GM21367 (cell line): ENCODE data around the gene MAX.

Source experiments
- ATAC-seq: cut with Tn5 transposase; IDR thresholded peaks from one replicate; pipeline ENCODE4 v1.9.1; 2021; ENCODE audit not compliant: unreplicated experiment

The MAX gene

DNA sequence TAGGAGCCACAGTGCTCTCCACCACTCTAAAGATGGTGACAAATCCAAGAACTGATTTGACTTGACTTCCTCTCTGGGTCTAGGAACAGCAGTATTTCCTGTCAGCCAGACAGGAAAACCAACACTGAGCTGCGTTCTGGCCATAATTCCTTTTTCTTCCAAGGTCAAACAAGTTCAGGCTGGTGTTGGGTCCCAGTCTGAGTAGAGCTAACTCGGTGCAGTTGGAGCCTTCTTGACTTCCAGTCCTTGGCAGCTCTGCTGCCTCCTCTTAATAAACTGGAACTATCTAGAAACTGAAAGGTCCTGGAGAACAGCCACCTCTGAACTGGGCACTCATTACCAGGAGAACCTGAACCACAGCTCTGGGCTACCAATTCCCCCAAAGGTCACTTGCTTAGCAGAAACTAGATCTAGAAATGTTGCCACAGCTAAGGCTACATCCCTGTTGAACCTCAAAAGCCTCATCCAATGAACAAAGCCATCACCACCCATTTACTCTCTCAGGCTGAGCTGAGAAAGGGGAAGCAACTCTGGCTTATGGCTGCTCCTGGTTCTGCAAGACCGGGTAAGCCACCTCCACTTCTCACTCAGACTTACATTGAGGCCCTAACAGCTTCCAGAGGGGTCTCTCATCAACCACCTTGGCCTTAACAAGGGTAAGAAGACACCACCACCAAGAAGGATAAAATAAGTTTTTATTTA, 27.7 kb downstream of the MAX start:
- no peak for ATAC-seq

DNA sequence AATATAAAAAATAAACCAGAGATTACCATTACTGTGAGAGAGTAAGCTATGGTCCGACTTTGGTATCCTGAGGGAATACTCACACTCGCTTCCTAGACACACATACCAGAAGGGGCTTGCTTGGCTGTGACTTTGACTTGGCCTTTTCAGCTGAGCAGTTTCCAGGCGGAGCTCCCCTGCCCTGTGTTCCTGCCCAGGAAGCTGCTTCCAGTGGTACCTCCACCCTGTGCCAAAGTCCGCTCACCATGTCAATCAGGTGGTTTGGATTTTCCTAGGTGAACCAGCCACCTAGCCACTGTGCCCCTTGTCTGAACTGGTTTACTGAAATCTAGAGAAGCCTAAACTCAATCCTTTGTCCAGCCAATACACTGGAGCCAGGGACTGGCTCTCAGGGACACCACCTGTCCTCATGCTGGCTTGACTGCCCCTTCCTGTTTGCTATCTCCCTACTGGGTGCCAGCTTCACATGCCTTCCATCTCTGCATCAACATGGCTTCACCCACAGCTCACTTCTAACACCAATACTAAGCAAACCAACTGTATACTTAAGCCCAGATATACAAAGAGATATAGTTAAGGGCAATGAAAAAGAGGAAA, 28.6 kb downstream of the MAX start:
- no peak for ATAC-seq

DNA sequence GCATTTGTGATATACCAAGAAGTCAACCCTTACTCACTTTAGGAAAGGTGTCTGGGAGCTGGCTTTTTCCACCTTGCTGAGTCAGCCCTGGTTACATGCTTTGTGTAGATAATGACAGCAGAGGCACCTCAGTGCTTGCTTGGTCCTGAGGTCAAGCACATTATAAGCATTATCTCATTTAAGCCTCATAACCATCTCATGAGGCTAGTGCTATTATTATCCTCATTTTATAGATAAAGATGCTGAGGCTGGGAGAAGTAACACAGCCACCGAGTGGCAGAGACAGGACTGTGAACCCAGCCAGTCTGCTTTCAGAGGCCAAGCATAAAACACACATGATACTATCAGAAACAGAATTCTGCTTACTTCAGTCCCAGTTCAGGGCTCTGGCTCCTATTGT, 29.4 kb downstream of the MAX start:
- no peak for ATAC-seq

DNA sequence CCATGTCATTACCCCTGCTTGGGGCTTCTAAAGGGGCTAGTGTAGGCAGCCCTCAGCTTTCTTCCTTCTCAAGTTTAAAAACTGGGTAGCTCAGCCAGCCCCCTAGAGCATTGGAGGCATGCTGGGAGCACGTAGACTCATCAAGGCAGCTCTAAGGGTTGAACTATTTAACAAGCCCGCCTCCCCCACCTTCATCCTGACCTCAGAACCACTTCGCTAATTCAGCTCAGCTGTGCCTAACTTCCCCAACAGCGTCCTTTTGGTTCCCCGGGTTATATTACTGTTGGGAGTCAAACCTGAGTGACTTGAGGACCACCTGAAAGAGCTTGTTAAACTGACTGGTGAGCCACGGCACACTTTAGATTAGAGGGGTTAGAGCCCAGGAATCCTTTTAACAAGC, 30.1 kb downstream of the MAX start:
- ATAC-seq, result no peak

DNA sequence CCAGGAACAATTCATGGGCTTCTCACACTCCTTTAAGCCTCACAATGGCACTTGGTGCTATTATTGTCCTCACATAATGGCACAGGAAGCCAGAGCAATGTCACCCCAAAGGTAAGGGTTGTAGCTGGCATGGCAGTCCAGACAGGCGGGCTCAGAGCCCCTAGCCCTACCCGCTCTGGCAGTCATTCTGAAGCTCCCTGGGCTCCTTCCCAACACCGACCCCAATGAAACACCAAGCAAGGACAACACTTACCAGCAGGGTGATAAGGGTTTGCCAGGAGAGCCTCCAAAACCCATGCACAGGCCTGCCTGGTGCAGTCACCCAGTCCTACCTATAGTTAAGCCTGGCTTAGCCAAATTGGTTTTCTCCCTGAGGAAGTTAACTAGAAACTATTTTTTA, 30.8 kb downstream of the MAX start:
- no peak for ATAC-seq

DNA sequence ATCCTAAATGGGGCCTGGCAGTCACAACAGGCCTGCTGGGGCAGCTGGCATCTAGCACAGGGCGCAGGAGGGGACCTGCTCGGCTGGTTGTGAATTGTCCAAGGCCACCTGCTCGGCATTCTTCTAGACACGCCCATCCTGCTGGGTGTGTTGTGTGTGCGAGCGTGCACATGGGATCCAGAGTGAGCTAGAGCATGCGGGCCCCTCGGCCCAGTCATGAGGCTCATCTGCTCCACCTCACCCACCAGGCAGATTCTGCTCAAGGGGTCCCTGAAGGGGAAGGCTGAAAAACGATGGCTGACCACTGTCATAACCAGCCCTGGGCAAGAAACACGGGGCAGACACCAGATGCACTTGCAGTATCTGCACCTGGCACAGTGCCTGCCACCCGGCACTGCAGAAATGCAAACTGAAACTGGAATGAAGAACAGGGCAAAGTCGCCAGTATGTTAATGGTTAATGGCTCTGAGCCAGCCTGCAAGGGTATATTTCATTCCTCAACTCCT, 31.8 kb downstream of the MAX start:
- ATAC-seq, result no peak

DNA sequence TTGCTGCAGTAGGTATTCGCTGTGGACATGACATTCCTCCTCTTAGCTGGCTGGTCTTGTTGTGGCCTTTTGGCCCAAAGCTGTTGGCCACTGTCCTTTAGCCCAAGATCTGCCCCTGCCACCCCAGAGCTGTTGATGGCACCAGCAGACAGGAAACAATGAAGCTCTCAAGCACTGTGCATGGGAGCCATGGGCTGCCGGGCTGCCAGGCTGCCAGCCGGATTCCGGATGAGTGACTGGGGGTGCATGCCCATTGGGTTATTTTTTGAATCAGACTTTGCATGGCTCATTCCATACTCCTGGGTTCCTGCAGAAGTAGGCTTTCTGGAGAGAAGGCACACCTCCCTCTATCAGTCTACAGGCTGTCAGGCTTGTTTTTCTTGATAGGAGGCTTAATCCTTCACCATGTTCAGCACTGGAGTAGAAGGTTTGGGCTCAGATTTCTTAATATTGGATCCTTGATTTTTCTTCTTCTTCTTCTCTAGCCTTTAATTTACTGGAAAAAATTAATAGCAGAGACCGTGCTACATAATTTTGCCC, 32.4 kb downstream of the MAX start:
- no peak for ATAC-seq

DNA sequence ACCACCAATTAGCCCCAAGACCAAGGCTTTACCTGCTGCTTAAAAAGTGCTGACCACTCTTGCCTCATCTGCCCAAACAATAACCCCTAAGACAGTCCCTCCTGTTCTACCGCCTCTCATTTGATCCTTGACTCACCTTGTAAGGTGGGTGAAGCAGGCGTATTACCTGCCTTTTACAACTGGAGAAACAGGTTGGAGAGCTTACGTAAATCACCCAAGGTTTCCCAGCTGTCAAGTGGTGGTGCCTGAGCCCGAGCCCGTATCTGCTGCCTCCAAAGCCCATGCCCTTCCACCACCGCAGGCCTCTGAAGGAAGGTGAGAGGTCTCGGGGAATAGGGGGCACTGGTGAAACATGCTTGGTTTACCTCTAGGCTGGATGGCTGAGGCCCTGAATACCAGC, 36.6 kb downstream of the MAX start:
- ATAC-seq, result no peak

DNA sequence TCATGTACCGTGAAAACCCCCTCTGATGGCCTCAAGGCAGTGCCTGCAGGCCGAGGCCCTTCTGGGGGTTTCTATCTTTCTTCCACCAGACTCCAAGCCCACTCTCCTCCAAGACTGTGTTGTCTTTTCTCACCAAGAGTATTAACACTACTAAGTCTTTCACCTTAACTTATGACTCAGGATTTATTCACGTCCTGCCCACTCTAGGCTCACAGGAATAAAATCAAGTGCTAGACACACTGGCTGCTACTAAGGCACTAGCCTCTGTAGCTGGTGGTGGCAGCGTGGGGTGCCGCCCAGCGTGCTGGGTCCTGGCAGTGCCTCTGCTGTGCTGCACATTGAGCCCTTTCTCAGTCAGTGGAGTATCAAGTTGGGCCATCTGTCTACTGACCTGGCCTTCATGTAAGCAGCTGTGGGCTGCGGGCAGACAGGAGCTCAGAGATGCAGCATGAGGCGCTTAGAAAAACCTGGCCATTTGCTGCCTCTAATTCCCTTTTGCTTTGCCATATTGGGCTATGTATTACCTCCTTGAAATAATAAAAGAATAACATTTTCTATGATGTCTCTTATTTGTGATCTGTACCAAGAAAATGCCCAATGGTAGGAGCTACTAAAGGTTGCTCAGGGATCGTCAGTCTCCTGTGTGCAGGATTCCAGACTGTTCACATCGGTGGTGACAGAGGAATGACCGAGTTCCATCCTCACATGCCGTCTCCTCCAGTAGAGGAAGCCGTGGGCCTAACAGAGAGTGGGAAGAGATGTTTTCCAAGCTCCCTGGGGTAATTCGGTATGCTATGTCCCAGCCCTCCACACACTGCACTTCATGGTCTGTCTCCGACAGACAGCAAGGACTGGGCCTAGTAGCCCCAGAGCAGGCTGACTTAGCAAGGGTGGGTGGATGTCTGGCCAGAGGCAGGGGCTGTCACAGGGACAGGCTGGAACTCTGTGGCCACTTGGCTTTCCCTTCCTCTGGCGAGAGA, 39.9 kb downstream of the MAX start:
- no peak for ATAC-seq

DNA sequence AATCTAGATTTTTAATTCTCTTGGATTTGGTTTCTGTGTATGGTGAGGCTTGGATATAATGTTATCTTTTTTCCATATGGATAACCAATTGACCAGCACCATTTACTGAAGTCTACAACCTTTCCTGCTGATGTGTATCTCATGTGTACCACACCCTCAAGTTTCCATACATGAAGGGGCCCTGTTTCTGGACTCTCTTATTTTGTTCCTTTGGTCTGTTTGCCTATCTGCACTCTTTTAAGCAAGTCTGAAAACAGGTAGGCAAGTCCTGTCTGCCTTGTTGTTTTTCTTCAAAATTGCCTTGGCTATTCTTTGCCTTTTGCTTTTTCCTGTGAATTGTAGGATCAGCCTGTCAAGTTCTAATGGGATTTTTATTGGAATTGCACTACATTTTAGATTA, 44.6 kb downstream of the MAX start:
- ATAC-seq, result no peak

DNA sequence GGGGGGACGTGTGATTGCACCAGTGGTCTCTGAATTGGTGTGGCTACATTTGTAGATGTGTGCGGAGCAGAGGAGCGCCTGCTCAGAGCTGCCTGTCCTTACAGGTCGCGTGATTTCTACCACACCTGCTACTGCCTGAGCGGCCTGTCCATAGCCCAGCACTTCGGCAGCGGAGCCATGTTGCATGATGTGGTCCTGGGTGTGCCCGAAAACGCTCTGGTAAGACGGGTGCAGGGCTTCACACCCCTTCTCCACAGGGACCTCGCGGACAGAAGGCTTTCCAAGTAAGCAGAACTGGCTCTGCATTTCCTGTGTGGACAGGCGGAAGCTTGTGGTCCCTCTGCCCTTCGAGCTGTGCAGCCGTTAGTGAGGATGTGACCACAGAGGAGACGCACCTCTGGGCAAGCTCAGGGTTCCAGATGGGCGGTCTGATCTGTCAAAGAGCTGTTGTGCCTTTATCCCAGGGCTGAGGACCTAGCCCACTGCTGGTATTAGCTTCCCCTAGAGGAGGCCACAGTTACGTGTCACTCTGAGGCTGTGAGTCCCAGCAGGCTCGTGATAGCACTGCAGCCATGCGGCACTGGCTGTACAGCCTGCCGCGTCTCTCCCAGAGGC, 47.7 kb downstream of the MAX start:
- ATAC-seq, result no peak

DNA sequence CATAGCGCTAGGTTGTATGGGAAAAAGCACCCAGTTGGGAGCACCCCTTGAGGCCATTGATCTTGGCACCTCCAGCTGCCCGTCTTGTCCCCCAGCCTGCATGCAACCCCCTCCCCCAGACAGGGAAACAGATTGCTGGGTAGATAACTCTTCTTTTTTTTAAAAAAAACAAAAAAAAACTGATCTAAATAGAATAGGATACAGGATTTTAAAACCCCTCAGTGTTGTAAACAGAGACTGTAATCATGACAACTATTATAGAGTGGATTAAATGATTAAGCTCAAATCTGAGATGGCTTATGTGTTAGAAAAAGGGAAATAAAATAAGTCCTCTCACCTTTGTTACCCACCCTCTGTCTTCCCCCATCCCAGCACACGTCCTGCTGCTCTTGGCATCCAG, 48.9 kb downstream of the MAX start:
- no peak for ATAC-seq

DNA sequence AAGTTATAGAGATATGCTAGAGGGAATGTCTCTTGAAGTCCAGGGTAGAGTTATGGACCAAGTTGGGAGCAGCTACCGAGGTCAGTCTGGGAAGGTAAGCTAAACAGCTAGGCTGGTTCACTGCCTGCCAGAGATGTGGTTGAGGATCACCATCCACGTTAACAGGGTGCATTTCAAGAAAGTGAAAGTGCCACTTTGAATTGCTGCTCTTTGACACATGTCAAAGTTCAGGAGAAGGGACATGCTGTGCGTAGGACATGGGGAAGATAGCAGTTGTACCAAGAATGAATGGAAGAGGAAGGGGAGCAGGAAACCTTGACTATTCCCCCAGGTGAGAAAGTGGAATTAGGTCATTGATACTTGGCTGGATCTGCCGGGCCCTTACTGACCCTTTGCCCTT, 49.5 kb downstream of the MAX start:
- ATAC-seq, result no peak

DNA sequence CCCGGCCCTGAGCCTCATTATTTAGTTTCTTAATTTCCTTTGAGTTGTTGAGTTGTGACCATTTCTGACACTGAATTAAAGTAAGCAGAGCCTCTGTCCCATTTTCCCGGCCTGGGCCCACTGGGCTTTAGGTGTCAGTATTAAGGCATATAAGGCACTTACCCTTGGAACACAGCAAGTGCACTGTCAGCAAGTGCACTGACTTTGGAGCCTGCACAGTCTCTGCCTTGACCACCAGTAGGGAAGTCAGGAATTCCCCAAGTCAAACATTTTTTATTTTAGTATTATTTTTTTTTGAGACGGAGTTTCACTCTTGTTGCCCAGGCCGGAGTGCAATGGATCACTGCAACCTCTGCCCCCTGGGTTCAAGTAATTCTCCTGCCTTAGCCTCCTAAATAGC, 56.6 kb downstream of the MAX start:
- ATAC-seq, result no peak

DNA sequence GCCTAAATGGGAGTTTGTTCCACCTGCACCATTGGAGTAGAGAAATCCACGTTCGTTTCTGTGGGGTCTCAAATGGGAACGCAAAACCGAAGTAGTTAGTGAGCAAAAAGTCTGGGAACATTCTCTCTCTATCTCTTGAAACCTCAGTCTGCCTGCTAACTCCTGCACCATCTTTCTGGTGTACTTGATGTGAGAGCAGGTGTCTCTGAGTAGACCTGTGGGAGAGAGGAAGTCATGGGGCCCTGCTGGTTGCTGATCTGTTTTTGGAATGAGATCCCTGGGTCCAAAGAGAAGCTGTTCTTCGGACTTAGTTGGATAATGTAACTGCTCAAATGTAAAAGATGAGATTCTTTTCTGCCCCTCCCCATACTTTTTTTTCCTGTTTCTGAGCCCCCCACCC, 57.3 kb downstream of the MAX start:
- no peak for ATAC-seq

DNA sequence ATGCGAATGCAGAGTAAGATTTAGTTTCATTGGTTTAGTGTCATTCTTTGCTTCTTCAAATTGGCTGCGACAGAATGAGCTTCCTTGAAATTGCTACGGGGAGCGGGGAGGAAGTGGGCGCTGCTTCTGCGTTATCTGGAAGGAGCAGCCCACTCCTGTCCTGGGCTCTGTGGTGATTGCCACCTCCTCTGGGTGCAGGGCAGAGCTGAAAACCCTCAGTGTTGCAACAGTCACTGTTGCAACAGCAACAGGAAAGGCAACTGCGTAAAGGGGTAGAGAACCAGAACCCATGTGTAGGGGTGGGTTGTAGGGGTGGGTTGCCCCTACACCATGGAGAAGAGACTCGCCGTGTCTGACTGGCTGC, 57.7 kb downstream of the MAX start:
- no peak for ATAC-seq

DNA sequence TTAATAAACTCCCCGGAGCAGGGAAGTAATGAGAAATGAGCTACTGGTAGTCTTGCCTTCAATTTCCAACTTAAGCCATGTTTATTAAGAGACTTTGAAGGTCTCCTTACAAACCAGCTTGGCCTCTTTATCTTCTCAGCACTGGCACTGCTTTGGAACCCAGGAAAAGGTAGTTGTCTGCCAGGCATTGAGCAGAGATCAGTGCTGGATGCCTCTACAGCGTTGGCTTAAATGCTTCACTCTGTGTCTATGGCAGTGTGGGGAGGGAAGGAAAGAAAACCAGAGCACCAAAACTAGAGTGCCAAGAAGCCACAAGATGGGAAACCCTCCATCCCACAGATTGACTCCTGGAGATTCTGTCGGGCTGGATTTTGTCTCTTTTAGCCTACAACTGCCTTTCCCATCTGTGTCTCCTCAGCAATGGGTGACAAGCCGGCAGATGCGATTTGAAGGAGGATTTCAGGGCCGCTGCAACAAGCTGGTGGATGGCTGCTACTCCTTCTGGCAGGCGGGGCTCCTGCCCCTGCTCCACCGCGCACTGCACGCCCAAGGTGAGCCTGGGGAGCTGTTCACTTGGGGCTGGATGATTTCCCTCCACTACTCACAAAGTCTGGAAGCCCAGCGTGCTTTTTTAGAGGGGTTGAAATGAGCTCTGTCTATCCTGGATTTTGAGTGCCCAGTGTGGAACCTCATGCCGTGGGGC, 58.3 kb downstream of the MAX start:
- no peak for ATAC-seq

DNA sequence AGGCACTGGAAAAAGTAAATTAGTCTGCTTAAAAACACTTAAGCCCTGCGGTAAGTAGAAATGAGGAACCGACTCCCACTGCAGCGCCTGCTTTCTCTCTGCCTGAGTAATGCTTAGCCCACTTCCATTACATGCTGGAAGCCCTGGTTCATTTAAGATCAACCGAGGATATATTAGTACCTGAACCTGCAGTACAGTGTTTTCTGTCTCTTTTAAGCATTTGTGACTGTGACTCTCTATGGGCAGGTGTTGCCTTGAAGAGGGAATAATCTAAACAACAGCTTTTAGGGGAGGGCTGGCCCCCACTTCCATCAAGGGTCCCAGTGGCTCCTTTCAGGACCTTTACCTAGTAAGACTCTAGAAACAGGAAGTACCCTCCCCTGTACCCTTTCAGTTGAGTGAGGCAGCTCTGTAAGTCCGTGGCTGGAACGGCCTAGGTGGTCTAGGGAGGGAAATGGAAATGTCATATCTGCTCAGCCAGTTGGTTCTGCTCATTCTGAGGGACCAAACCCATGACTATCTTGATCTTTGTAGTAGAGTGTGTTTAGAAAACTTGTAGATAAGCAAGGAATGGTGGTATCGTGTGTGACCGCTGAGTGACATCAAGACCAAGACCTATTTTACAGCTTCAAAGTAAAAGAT, 59.5 kb downstream of the MAX start:
- no peak for ATAC-seq

DNA sequence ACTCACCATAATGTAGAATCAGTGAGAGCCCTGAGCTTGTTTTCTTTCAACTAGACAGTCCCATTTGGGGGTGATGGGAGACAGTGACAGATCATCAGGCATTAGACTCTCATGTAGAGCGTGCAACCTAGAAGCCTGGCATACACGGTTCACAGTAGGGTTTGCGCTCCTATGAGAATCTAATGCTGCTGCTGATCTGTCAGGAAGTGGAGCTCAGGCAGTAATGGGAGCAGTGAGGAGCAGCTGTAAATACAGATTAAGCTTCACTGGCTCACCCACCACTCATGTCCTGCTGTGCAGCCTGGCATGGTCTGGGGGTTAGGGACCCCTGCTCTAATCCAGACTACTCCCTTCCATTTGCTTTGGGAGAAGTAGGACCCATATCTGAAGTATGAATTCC, 60.0 kb downstream of the MAX start:
- ATAC-seq, result no peak

DNA sequence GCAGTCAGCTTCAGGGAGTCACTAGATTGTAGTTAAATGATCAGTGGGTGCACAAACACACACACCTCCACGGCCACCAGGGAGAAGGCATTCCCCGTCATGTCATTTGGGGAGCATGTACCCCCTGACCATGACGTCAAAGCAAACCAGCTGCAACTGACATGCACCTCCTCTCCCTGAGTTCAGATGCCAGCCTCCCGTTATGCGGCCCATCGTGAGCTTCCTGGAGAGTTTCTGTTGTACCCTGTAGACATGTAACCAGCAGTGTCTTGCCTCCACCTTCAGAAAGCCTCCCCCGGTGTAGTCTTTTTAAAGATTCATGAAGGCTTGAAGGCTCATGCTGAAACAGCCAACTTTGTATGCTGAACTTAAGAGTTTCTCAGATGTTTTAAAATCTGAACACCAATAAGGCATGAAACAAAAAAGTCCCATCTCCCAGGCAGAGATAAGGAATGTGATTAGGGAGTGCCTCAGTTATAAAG, 60.8 kb downstream of the MAX start:
- ATAC-seq, result no peak
